NCI-H2171 (cell line): ENCODE measurements around the gene OR1C1.
"Not testable (repeated sequence)": the region's sequence is repeated elsewhere in the genome, so short reads cannot be mapped to it uniquely, and the experiment has no call there.

Experiments used
- DNase-seq: peaks from one replicate; lab custom pipeline; 2025; lab: John Stamatoyannopoulos, UW

OR1C1 gene, protein sequence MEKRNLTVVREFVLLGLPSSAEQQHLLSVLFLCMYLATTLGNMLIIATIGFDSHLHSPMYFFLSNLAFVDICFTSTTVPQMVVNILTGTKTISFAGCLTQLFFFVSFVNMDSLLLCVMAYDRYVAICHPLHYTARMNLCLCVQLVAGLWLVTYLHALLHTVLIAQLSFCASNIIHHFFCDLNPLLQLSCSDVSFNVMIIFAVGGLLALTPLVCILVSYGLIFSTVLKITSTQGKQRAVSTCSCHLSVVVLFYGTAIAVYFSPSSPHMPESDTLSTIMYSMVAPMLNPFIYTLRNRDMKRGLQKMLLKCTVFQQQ

GRCh38 chr1:247760456-247760855, at the start of gene OR1C1:
Gene OR1C1 (minus strand): TSS chr1:247760556. CDS start chr1:247758406, 2,150 bp downstream.
- no peak for DNase-seq

DNA sequence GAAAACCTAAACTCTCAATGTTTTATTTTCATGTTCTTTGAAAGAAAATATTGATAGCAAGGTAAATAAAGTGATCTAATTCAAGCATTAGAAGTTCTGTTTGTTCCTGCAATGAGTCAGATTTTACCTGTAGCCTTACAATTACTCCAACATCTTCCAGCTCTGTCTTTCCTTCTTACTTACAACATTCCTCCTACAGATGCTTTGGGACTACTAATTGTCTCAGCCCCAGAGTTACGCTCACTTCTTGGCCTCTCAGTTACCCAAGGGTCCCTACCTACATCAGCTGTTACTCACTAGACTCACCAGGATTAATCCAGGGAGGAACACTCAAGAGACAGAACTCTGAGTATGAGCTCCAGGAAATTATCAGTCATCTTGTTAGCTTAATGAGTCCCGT, 37.2 kb upstream of the OR1C1 start:
- DNase-seq = no peak

DNA sequence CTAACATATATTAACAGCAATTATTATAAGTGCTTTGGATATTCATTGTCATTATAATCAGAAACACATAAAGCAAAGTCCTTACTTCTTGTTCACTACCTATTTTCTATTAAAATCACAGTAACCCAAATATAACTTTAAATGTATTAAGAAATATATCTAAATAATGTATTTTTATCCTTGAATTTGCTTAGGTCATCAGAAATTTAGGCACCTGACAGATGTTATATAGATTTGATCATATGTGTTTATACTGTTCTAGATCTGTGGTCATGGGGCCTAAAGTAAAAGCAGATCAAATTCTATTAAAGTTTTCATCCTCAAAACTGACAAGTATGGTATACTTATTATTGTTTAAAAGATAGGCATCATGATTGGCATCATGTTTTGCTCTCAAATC, 9.2 kb upstream of the OR1C1 start:
- DNase-seq = no peak

GRCh38 chr1:247754311-247754710, 6.0 kb downstream of the OR1C1 start:
- not testable (repeated sequence) for DNase-seq

GRCh38 chr1:247749870-247750269, 10.5 kb downstream of the OR1C1 start:
- DNase-seq = no peak

DNA sequence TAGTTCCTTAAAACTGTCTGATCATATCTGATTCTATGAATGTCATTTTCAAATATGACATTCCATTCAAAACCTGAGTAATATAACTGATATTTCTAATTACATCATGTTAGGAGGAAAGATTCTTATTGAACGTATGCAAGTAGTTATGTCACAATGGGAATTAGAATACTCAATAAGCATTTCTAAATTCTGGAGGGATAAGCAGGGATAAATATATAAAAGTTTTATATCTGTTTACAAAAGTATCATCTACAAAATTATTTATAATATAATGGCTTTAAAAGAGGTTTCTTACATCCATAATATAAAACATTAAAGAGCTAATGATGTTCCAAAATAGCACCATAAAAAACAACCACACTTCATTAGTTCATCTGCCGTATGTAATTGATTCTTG, 12.3 kb downstream of the OR1C1 start, which contains the start of gene OR14A2:
OR14A2 (minus strand) TSS at position 101 of the 400 bp plus-strand sequence.
- DNase-seq = no peak

- DNase-seq = no peak
Measured at GRCh38 chr1:247747616-247748015, 12.7 kb downstream of the OR1C1 start.

DNA sequence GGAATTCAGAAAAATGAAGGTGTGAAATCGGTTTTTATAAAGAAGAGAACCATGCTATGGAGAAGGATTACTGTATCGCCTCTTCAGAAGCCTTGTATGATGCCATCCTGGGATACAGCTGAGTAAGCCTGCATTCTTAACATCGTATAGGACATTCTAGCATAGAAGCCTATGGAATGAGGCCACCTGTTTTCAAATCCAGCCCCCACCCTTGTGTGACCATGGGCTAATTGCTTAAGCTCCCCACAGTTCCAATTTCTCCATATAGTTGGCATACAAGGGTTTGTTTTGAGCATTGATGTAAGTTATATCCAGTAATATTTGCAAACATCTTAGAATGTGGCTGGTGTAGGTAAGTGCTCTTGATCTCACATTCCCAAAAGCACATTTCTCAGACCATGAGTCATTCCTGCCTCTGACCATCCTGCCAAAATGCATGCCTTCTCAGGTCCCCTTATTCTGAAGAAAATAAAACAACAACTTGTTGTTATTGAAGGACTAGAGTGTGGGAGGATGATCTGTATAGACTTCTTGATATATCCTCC, 13.9 kb downstream of the OR1C1 start:
- no peak for DNase-seq

DNA sequence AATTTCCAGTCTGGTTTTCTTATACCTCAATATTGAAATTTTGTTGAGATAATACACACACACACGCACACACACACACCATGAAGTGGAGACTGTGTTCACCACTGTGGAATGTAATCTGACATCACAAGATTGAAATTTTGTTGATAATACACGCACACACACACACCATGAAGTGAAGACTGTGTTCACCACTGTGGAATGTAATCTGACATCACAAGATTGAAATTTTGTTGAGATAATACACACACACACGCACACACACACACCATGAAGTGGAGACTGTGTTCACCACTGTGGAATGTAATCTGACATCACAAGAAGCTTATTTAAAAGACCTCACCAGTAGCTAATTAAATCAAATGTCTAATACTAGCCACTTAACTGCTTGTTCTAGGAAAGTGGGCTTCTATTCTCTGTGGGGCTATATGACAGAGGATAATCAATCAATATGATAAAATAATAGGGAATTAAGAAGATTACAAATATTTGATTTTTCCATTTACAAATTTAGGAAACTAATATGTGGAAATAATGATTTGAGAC, 18.1 kb downstream of the OR1C1 start:
- not testable (repeated sequence) for DNase-seq

DNA sequence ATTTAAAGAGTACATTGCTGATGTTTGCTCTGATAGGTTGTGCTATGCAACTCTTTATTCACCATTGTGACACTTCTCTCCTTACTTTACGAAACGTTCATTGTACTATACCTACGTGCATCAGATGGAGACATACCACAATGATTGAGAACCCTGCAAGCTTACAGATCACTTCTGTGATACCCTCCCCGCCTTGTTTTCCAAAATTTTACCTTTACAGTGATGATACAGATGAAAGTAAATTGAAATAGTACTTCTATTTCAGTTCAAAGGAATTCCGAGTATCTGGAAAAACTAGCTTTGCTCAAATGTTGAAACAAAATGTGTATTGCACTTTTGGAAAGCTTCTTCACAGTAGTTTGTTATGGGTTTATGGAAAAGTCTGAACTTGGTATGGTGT, 18.6 kb downstream of the OR1C1 start:
- DNase-seq = no peak

DNA sequence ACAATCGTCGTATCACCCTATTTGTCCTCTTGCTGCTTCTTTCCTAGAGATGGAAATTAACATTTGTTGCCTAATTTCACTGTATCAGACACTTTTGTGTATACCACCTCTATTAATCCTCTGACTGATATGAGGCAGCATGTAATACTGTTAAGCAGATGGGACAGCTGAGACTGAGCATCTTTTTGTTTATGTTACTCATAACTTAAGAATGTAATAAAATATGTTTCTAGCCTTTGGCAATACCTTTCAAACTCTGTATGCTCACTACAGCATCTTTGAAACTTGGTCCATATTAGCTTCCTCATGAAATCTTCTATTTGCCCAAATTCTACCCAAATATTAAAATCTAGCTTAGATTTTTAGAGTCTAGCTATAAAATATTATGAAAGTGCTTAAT, 19.6 kb downstream of the OR1C1 start:
- no peak for DNase-seq

- DNase-seq = no peak
Measured at GRCh38 chr1:247738315-247738714, 22.0 kb downstream of the OR1C1 start, which contains the start of gene OR14K1. Gene OR14K1 (plus strand): TSS chr1:247738615. CDS start chr1:247738615, 0 bp downstream.

GRCh38 chr1:247721222-247721621, 39.1 kb downstream of the OR1C1 start:
- no peak for DNase-seq

DNA sequence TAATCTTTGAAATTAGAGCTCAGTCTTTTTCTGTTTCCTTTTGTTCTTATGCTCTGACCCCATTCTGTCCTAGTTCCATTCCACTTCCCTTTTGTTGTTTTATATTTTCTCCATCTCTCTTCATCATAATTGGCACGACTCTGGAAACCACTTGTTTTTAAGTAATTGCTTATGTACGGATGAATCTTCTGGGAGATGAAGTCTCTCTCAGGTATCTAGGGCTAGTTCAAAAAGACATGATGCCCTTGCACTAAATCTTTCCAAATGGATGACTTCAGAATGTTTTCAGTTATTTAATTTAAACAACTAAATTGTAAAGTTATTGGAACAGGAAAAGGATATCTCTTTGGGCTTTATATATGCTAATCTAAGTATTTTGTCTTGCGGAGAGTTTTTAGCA, 43.8 kb downstream of the OR1C1 start, which contains the start of gene OR6F1:
OR6F1 (minus strand) TSS at position 101 of the 400 bp plus-strand sequence. CDS start 3,891 bp downstream, outside the sequence.
- no peak for DNase-seq

GRCh38 chr1:247713753-247714152, 46.6 kb downstream of the OR1C1 start:
- no peak for DNase-seq

DNA sequence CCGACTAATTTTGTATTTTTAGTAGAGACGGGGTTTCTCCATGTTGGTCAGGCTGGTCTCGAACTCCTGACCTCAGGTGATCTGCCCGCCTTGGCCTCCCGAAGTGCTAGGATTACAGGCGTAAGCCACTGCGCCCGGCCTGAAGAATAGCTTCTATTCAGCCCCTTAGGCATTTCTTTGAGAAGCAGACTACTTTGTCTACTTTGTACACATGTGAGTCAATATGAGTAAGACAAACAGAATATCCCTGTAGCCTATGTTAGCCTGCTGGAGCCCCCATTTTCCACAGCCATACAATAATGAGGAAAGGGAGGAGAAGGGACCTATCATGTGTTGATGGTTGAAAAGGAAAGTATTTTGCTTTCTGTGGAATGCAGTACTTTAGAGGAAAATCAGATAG, 49.7 kb downstream of the OR1C1 start:
- DNase-seq = not testable (repeated sequence)
